HTR-8/SVneo (cell line): ENCODE results near the gene THSD7A.

Source experiments
- DNase-seq: peaks from one replicate; pipeline ENCODE4 v3.0.0; 2011; ENCODE audit warnings: low spot score, mixed read lengths; ENCODE audit not compliant: insufficient read length
- FAIRE-seq: peaks from 2 replicates; lab custom pipeline; 2011; peaks lifted over from hg19 to GRCh38; lab: Jason Lieb, UNC

Gene THSD7A

DNA sequence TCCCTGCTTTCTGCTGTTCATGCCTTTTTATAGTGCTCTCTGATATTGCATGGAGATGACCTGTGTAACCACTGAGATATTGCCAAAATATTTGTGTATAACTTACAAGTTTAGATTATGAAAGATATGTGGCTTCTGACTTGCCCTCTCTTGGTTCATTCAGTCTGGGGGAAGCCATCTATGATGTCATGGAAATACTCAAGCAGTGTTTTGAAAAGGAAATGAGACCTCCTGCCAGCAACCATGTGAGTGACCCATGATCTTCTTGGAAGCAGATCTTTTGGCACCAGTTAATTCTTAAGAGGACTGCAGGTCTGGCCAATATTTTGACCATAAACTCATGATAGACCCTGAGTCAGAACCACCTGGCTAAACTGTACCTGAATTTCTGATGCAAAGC, 183.0 kb downstream of the THSD7A start:
- DNase-seq: no peak
- FAIRE-seq: no peak

DNA sequence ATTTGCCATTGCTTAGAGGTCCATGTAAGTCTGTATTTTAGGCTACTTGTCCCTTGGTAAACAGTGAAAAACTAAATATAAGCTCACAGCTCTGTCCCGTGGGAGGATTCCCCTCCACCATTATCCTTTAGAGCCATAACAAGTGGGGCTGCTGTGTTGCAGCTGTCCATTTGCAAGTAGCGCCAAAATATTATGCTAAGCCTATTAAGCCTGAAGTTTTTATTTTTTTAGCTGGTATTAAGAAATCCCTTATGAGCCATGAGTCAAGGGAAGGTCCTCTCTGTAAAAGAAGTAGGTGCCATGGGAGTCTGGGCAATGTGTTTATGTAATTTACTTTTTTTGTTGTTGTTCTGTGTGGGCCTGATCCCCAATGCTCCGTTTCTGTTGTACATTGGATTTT, 183.9 kb downstream of the THSD7A start:
- no peak for DNase-seq
- no peak for FAIRE-seq

DNA sequence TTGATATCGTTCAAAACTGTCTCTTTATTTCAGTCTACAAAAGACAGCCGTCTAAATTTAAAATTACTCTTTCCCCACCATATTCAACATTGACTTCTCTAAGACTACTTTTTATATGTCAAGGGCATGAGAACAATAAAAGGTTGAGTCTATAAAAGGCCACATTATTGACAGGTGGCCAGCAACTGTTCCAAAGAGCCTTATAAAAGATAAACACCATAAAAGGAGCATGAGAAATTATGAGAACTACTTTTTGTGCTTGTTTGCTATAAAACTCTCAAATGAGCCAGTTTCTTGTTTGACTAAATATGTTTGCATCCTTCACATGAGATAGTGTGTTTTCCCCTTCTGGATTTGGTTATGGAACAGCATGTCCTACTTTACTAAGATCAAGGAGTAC, 189.2 kb downstream of the THSD7A start:
- no peak for DNase-seq
- FAIRE-seq: no peak

DNA sequence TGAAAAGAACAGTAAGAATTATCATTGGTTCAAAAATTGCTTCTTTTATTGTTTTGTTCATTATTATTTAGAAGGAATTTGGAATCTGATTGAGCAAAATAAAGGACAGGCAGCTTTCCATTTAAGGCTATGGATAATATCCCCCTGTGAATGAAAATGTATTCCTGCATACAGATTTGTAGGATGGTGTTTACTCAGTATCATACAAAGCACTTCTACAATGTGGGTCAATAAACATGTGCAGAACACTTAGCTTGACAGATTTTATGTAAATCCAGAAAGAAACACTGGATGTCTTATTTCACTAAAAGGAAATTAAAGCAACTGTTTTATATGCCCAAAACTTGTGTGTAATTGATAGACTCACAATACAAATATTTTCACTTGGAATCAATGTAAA, 189.7 kb downstream of the THSD7A start:
- no peak for FAIRE-seq

DNA sequence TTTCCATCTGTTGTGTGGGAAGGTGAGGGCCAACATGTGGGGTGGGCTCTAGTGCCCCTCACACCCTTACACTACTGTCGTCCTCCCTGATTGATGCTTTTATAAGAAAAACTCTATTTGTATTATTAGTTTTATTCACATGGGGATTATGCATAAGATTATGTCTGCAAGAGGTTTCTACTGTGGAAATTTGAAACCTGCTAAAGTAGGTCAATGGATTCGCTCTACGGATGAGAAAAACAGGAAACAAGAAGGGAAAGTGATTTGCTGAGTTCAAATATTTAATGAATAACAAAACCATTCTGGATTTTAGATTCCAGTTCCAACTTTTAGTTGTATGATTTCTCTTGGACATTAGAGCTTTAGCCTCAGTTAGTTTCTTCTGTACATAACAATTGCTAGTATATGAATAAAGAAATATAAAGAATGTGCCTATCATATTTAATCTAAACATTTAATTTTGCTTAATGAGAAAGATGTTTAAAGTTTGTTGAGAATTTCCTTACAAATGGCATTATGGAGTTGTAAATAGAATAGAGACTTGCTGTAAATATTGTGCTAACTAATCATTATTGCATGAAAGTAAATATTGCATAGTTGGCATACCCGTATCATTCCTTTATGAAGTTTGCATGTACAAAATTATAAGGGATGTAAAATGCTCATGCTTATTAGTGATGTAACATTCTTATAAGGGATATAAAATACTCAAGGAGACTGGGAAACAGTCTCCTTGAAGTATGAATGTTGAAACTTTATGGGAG, 193.8 kb downstream of the THSD7A start:
- DNase-seq (no peak), FAIRE-seq (no peak)

More for the DNA sequence above, 189.7 kb downstream of the THSD7A start:
- DNase-seq: no peak

DNA sequence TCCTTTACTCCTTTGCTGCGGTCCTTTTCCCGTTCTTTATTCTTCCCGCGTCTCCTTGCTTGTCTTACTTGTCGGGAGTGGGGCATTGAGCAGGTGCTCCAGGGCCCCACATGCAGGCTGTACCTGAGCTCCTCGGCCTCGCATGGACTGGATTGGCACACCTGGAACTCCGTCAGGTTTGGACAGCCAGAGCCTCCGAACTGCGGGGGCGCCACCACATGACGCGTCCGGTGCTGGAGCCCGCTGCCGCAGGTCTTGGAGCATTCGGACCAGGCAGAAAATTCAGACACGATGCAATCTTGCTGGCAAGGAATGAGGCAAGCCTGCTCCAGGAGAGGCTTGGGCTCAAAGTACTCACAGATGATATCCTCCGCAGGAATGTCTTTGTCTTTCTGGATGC, 195.7 kb downstream of the THSD7A start:
- DNase-seq: no peak
- FAIRE-seq: no peak

DNA sequence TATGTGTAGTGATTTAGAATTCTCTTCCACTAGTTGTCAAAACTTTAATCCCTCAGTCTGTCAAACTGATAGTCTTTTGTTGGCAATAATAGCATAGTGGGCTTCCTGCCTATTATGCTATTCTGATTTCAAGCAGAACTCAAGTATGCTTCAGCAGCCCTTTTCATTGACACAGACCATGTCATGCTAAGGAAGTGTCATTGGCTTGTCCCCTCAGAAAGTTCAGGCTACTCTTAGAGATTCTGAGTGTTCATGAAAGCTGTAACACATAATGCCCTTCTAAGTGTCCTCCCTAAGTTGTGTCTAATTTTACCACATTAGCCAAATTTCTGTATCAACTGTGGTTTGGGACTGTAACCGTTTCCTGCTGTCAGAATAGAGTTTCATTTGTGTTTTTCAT, 198.7 kb downstream of the THSD7A start:
- no peak for FAIRE-seq
- no peak for DNase-seq

DNA sequence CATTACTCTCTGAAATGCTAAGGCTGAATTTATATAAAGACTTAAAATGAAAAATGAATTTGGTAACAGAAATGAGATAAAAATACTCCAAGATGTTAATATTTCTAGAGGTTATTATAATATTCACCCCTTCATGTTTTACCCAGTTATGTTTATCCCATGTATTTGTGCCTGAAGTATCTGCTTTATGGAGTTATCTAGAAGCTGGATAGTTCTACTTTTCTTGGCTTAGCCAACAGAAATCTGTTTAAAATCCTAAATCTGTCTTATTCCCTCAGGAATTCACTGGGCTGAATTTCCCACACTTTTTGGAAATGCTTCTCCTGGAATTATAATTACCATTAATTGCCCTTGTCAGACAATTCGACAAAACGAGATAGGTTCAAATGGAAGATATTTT, 201.6 kb downstream of the THSD7A start:
- DNase-seq: no peak
- FAIRE-seq: no peak

DNA sequence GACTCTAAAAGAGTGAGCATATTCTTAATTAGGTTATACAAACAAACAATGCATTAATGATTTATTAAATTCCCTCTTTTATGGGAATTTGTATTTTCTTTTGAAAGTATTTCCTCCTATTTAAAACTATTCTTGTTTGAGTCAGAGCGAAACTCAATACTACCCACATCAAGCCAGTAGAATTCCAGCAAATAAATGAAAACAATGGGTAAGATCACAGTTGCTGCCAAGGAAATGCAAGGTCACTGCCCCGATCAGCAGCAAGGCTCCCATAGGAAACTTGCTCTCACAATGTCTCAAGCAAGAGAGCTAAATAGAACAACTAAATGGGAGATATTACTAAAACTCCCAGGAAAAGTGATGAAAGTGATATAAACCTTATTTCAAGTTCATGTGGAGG, 206.3 kb downstream of the THSD7A start:
- FAIRE-seq: no peak

DNA sequence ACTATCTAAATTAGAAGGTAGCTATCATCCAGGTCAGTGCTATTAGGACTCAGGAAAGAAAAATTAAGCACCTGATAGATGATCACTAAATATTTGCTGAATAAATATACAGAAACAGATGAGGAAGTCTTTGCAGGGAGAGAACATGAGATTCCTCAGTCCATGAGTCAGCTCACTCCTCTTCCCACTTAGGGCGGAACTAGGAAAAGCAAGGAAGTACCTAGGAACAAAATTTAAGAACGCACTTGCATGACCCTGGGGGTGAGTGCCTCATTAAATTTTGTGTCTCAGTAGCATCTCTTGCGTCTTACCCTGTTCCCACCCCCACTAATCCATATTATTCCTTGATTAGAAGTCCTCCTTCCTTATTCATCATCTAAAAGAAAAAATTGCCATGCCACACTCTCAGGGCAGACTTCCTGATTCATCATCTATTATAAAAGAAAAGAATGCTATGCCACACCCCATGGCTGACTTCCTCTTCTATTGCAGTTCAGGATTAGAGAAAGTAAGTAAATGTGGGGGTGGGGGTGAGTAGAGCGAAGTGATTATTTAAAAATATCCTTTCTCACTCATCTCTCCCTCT, 208.8 kb downstream of the THSD7A start:
- no peak for FAIRE-seq
- no peak for DNase-seq

More for the DNA sequence above, 206.3 kb downstream of the THSD7A start:
- DNase-seq: no peak

DNA sequence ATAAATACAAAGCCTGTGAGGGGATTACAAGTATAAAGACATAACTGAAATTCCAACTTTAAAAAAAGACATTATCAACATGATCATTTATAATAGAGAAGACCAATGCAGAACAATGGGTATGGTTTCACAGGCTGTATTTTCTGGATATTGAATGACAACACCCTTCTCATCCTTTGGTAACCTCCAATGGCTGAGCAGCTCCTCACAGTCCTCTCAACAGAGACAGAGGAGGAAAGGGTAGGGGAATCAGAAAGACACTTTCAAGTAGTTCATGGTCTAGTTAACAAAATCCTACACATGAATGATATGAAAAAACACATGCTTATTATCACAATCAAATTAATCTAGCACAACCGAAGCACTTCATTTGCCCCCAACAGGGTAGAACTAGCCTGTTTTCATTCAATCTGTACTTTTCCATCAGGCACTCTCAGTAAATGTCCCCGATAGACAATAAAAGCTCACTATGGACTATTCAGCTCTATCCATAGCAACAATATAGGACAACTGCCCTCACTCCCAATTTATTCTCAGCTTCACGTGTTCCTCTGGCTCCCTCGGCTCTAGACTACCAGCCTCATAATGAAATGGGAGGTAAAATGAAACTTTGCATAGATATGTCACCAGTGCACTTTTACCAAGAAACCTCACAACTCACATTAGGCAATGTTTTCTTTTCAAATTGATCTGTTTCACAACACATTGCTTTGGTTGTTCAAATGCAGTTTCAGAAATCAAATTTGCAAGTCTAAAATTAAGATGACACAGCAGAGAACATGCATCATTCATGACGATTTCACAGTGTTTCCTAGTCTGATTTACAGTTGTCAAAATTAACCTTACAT, 211.4 kb downstream of the THSD7A start:
- no peak for FAIRE-seq
- no peak for DNase-seq

DNA sequence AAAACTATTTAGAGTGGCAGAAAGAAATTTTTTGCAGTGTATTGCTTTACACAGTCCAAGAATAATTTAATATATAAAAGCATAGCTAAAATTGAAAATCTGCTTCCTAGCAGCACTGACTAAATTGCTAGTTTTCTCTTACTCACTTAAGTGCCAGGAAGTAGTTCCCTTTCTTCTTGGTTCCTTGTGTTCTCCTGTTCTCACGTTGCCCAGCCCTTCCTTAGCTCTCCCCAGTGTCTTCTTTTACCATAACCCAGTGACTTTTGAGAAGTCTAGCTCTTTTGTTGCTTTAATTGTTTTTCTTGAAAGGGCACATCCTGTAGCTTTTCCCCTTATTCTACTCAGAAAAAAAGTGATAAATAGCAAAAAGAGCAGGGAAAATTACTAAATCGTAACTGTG, 215.5 kb downstream of the THSD7A start:
- FAIRE-seq: no peak
- DNase-seq: no peak

DNA sequence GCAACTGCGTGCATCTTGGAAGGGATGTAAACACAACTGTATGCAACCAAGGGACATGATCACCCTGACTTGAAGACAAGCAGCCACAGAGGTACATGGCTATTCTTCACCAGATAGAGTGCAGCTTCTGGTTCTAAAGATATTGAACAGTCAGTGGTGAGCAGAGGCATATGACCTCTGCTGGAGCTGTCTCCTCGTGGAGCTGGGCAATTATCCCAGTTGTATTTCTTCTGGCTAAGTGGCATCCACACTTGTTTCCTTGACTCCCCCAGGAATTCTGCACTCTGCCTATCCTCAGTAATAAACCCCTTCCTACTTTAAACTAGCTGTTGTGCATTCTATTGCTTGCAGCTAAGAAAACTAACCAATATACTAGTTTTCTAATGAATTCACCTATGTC, 216.8 kb downstream of the THSD7A start:
- FAIRE-seq: no peak
- DNase-seq: no peak

DNA sequence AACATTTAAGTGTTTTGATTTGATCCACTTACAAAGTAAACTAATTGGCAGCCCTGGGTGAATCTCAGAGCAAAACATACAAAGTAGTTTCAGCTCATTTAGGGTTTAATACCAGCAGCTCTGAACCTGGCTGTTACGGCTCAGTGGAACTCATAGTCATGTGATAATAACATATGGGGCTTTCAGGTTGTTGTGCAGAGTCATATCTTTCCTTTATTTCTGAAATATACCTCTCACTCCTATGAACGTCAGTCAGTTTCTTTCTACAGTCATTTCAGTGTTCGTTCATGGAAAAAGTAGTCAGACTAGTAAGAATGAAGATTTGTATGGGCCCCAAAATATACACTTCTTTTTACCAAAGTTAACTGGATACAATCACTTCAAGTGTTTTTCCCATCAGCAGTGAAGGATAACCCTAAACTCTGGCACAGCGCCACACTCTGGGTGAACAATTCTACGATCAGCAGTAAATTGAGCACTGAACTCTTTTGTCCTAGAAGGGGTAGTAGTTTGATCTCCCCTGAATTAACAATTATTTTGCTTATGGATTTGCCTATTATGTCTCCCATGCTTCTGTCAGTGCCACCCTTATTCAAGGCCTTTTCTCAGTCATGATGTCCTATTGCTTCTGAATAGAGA, 218.6 kb downstream of the THSD7A start:
- DNase-seq: no peak
- FAIRE-seq: no peak

DNA sequence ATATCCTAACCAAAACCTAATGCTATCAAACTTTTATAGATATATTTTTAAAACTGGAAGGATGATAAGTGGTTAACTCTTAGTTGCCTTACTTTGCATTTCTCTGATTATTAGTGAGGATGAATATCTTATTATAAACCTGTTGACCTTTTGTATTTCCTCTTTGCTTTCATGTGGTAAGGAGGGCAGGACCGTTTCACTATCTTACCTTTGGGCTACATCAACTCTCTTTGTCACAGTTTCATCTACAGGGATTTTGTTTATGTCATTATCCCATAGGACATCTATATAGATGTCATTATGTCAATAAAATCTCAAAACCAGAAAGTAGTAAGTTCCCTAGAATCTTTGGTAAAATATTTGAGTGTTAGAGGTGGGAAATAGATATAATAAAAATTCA, 219.3 kb downstream of the THSD7A start:
- FAIRE-seq (no peak), DNase-seq (no peak)

DNA sequence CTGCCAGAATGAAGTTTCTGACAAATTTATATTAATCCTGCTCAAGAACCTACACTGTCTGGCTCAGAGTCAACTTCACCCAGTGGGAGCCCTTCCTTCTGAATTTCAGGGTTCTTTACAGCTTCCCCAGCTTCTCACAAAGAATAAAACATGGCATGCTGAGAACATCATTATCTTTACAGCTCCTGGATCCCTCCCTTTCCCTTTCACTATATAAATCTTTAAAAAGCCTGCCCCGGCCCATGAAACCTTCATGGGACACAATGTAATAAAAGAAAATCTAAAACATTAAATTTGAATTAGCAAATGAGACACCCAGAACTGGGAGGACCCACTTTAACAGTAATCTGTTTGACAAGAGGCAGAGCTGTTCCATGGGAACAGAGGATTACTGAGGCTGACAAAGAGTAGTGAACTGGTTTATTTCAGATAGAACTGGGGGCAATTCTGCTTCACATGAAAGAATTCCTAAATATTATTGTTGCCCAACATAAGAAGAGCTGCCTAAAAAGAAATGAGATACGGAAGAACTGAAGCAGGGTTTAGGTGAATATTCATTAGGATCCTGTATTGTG, 222.8 kb downstream of the THSD7A start:
- DNase-seq: no peak
- no peak for FAIRE-seq

DNA sequence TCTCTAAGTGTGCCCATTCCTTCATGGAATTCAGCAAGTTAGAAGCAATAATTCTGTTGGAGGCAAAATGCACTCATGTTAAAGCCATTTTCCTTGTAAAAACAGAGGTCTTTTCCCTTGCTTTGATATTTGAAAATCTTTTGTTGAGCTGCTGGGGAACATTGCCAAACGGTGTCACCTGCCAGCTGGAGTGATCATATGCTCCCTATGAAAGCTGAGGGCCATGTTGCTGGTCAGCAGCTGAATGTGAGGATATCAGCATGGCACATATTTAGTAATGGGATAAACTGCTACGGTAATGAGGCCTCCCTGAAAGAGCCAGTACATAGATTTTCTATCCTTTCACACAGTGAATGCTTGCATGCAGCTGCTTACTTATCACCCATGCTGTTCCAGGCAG, 224.3 kb downstream of the THSD7A start:
- FAIRE-seq: no peak
- DNase-seq: no peak

DNA sequence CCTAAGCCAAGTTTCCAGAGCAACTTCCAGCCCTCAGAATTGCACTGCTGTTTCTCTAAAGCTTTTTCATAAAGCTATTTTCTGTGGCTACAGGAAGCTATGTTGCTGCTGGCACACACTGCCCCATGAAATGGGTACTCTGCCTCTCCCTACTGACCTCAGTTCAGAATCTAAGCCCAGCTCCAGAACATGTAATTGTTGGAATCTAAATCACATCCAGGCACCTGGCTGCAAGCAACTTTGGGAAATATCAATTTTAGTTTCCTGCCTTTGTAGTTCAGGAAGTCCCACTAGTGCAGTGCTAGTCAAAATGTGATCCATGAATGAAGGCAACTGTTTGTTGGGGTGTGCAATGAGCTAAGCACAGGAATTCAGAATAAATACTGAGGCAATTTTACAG, 226.2 kb downstream of the THSD7A start:
- no peak for FAIRE-seq
- no peak for DNase-seq

DNA sequence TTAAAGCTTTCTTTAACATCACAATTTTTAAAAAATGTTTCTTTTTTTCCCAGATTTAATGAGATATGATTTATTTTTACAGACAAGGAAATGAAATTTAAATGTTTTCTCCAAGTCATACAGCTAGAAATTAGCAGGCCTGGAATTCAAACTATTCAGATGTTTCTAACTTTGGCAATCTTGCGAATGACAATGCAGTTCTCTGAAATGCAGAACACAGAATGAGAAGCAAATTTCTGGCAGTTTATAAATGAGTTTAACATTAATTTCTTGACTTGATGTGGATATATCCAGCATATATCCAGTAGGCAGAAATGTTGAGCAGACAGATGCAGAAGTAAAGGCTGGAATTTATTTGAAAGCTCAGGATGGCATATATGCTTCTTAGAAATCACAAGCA, 227.5 kb downstream of the THSD7A start:
- DNase-seq (no peak), FAIRE-seq (no peak)

DNA sequence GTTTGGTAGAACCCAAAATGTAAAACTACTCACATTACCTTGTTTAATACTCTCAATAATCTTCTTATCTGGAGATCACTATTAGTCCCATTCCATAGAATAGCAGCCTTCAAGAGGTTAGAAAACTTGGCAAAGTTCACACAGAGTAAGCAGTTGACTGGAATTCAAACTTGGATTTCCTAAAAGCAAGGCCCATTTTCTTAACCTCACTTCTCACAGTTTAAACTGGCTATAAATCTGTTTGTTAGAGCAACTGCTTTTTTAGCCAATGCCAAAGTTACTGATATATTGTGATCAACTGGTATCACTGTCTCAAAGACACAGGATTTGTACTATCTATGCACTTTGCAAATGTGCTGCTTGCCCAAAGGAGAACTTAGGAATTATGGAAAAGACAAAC, 230.2 kb downstream of the THSD7A start:
- FAIRE-seq (no peak), DNase-seq (no peak)
